Thyroid gland (tissue), 4 donors: ENCODE results near the gene RBM19. TPM values are rescaled to one million over a fixed set of nuclear protein-coding genes. Genes with fewer than 3 reads are reported as not detected.

Experiments
- DNase-seq, 2 donors: peaks; one replicate each; pipeline ENCODE4 v3.0.0-alpha.2; 2019
- H3K27ac ChIP-seq, 3 donors: fragments of 200-600 bp; sonication (generic); 1 replicate in 2 of 3; 2 replicates in 1 of 3; pipeline ENCODE4 v1.5.1; 2016 to 2019; ENCODE audit warnings: mild to moderate bottlenecking in 1 of 3, moderate library complexity in 1 of 3
- H3K27me3 ChIP-seq: fragments of 200-600 bp; sonication (generic); one replicate; pipeline ENCODE4 v1.5.1; 2019
- H3K36me3 ChIP-seq, 2 donors: fragments of 200-600 bp; sonication (generic); one replicate each; pipeline ENCODE4 v1.5.1; 2016 to 2019
- H3K4me1 ChIP-seq, 2 donors: fragments of 200-600 bp; sonication (generic); one replicate each; pipeline ENCODE4 v1.5.1; 2017 to 2019
- H3K4me3 ChIP-seq, 3 donors: fragments of 200-600 bp; sonication (generic); replicated peaks in 1 of 3; 1 replicate in 2 of 3; 2 replicates in 1 of 3; pipeline ENCODE4 v1.5.1; 2016; ENCODE audit warnings: mild to moderate bottlenecking in 1 of 3
- H3K9me3 ChIP-seq: fragments of 200-600 bp; sonication (generic); one replicate; pipeline ENCODE4 v1.5.1; 2017
- CTCF ChIP-seq, 6 experiments: fragments of 200-600 bp in 3 of 6; fragments of 450-650 bp in 3 of 6; sonication (generic) in 3 of 6; IDR thresholded peaks; one replicate each; pipeline ENCODE4 v1.5.1; 2016 to 2019; ENCODE audit warnings: antibody characterized with exemption in 6 of 6, mild to moderate bottlenecking in 2 of 6, inconsistent platforms in 1 of 6, moderate library complexity in 1 of 6
- POLR2A ChIP-seq, 2 donors: fragments of 450-650 bp; IDR thresholded peaks; one replicate each; pipeline ENCODE4 v1.6.1; 2017; ENCODE audit warnings: antibody characterized with exemption in 2 of 2, mild to moderate bottlenecking in 2 of 2, moderate library complexity in 1 of 2
- WGBS, 2 donors: methylation state at CpG; one replicate each; pipeline ENCODE4 v1.1.5; 2017; 5-methylcytosine and 5-hydroxymethylcytosine counted together
- intact Hi-C: fragments of 100-400 bp; cut with DNase I; formaldehyde crosslinking; loops from one replicate; pipeline ENCODE4 v1.15.1; 2023
- small RNA-seq: library from RNA; depleted of rRNA; stranded (forward); fragments of <200 nt; gene quantifications from one replicate; pipeline ENCODE3, GENCODE V24; 2016
- total RNA-seq, 4 donors: library from RNA; depleted of rRNA; stranded (reverse); fragments of >200 nt; gene quantifications; one replicate each; pipeline ENCODE4 v1.2.3, GENCODE V29; 2016

Gene RBM19
- total RNA-seq, 4 donors from 2014 or later = 27.3 to 40.6 (median 36.1) TPM

- no peak for DNase-seq
- no peak for TF ChIP-seq POLR2A (IDR thresholded peaks at IDR 0.05)
- no peak for TF ChIP-seq CTCF (IDR thresholded peaks at IDR 0.05)
- Histone ChIP-seq H3K9me3 (no peaks in the 10 kb centered on the region), H3K27me3 (no peaks in the 10 kb centered on the region), H3K4me1 (no peaks in the 10 kb centered on the region), H3K36me3 (no peaks in the 10 kb centered on the region), H3K4me3 (no peak overlapping the region), H3K27ac (no peak overlapping the region)
- 68 to 73% methylated on average over 6 of the region's 6 CpGs for WGBS, 2 donors
- intact Hi-C loops = no loop called here
Measured at GRCh38 chr12:113768850-113769249, 197.3 kb downstream of the RBM19 start.

GRCh38 chr12:113766879-113767878, 198.9 kb downstream of the RBM19 start:
- Histone ChIP-seq H3K36me3 (no peaks in the 10 kb centered on the region), H3K4me1 (no peaks in the 10 kb centered on the region), H3K4me3 (no peak overlapping the region), H3K27ac (no peak overlapping the region), H3K9me3 (no peaks in the 10 kb centered on the region), H3K27me3 (no peaks in the 10 kb centered on the region)
- WGBS, 2 donors = 62 to 64% methylated on average over 7 to 10 of the region's 10 CpGs
- no peak for TF ChIP-seq CTCF (IDR thresholded peaks at IDR 0.05)
- intact Hi-C loops = no loop called here
- DNase-seq = no peak

Small RNAs within 50 kb of the gene (small RNA-seq; reads per million reads assigned to genes)
- gene DYNLL1P4 = not detected
